Glomerular visceral epithelial cell (primary cell): ENCODE measurements around the gene TSTD2.
A peak's percentile ranks its signal among the peaks of the same experiment; 100 is the strongest.
"Not testable (repeated sequence)": the region's sequence is repeated elsewhere in the genome, so short reads cannot be mapped to it uniquely, and the experiment has no call there.

Experiments
- DNase-seq: peaks from one replicate; pipeline ENCODE4 v3.0.0-alpha.2; 2016; ENCODE audit errors: extremely low spot score

TSTD2 gene

DNA sequence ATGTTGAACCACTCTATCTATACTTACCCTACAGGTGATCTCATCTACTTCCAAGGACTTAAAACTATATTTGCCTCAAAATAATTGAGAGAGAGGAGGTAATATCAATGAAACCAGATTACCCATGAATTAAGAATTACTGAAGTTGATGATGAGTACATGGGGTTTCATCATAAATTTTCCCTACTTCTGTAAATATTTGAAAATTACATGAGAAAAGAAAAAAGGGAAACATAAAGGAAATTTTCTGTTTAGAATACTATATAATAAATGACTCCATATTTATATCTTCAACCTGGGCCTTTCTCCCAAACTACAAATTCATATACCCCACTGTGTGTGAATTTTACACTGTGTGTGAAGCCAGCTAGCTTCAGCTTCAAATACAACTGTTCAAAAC is 2.6 kb downstream of the TSTD2 start:
- no peak for DNase-seq

DNA sequence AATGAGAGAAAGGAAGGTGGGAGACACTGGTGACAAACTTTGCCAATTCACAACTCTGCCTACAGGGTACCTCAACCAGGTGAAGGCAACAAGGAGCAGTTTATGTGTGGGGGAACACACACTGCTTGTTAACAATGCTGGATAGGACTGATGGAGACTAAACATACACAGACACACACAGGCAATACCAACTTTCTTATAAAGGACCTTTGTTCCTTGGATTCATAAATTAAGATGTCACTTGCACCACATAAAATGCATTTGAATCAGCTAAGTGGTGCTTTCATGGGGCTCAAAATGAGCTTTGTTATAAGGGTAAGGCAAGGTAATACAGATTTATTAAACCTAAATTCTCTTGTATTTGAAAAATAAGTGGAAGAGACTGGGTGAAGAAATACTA is 4.0 kb downstream of the TSTD2 start:
- DNase-seq: no peak

DNA sequence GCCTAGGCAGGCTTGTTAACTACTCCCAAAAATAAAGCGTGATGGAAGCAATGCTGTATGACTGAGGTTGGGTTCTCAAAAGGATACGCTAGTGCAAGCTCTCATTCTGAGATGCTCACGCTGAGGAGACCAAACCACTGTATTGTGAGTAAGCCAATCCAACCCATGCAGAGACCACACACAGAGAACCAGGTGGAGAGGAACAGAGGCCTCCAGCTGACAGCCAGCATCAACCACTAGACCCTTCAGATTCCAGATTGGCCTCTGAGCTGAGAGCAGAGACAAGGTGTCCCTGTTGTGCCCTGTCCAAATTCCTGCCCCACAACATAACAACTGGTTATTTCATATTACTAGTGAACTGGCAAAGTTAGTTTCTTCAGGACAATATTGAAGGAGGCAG is 4.5 kb downstream of the TSTD2 start:
- peak; percentile 7 for DNase-seq

DNA sequence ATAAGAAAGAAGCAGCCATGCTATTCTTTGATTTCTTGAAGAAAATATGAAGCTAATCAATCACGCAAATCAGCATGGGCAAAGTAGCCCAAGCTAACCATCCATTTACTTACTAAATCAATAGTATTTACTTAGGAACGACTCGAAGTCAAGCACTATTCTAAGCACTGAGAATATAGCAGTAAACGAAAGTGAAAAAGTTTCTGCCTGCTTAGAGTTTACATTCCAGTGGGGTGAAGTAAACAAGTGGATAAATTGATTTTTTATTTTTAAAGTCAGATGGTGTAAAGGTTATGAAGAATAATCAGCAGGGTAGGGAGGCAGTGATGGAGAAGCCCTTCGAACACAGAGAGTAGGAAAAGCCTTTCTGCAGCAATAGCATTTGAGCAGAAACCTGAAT is 5.5 kb downstream of the TSTD2 start:
- DNase-seq: no peak

DNA sequence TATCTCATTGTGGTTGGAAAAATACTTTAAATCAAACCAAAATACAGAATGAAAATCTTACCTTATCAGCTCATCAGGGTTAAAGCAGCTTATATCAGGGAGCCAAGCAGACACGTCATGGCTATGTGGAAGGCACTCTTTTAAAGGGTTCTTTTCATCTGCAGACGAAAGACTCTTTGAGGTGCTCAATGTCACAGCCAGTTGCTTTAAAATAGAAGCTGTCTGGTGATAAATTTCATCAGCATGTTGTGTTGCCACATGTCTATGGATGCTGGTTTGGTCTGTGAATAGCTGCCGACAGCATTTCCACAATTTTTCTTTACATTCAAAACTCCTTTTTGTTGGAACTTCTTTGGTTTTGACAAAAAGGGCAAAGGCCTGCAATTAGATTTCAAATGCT is 7.5 kb downstream of the TSTD2 start:
- DNase-seq: no peak

DNA sequence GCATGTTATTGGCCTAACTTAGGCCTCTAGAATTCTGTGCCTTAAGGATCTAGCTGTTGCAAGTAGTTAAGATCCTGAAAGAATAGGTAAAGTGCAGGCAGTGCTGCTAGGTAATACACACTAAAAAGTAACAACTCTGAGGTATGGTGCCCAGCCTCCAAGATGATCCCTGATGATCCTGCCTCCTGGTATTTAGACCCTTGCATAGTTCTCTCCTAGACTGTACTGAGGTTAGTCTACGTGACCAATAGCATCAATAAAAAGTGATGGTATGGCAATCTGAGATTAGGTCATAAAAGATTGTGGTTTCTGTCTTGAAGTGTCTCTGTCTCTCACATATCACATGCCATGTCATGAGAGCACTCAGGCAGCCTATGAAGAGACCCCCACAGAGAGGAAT is 9.2 kb downstream of the TSTD2 start:
- DNase-seq: peak; percentile 40

DNA sequence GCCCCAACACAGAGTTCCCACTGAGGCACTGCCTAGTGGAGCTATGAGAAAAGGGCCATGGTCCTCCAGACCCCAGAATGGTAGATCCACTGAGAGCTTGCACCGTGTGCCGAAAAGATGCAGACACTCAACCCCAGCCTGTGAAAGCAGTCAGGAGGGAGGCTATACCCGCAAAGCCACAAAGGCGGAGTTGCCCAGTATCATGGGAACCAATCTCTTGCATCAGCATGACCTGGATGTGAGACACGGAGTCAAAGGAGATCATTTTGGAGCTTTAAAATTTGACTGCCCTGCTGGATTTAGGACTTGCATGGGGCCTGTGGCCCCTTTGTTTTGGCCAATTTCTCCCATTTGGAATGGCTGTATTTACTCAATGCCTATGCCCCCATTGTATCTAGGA is 10.7 kb downstream of the TSTD2 start:
- DNase-seq: not testable (repeated sequence)

DNA sequence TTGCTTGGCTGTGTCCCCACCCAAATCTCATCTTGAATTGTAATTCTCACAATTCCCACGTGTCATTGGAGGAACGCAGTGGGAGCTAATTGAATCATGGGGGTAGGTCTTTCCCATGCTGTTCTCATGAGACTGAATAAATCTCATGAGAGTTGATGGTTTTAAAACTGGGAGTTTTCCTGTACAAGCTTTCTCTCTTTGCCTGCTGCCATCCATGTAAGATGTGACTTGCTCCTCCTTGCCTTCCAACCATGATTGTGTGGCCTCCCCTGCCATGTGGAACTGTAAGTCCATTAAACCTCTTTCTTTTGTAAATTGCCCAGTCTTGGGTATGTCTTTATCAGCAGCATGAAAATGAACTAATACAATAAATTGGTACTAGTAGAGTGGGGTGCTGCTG is 13.1 kb downstream of the TSTD2 start:
- DNase-seq: not testable (repeated sequence)

DNA sequence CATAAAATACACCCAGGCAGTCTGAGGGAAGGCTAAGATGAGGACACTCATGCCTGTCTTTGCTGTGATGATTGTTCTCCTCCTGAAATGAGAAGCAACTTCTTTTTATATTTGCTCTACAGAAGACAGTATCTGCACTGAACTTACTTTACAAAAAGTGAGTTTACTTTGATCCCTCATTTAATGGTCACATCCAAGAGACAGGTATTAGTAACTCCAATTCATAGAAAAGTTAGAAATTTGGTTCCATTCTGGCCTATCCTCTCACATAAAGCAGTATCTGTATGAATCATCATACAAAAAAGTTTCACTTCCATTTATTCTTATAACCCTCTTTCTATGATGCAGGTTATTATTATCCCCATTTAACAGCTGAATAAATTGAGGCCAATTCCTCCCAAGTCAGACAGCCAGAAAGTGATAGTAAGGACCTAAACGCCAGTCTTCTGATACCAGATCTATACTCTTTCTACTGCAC is 15.2 kb downstream of the TSTD2 start:
- DNase-seq: no peak

DNA sequence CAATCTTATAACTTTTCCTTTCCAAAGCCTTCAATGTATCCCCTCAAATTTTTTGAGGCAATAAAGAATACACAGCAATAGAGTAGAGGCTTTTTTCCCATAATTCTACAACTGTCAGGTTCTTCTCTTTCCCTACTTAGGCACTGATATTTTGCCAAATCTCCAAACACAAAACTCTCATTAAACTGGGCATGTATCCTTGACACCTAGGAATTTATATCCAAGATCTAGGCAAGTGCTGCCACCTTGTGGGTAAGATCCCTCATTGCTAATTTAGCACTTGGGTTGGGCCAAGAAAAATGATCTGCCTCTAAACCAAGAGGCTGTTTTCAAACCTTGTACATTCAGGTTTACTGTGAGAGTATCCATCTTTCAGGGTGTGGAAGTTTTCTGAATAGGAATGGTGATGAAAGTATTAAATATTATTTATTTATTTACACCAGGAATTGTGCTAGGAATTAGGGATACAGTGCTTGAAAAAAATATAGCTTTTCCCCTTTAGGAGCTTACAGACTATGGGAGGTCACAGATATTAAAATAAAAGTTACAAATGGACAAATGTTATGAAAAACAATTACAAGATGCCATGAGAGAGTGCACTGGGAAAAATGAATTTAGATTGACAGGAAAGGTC is 17.6 kb downstream of the TSTD2 start:
- DNase-seq: peak; percentile 67

DNA sequence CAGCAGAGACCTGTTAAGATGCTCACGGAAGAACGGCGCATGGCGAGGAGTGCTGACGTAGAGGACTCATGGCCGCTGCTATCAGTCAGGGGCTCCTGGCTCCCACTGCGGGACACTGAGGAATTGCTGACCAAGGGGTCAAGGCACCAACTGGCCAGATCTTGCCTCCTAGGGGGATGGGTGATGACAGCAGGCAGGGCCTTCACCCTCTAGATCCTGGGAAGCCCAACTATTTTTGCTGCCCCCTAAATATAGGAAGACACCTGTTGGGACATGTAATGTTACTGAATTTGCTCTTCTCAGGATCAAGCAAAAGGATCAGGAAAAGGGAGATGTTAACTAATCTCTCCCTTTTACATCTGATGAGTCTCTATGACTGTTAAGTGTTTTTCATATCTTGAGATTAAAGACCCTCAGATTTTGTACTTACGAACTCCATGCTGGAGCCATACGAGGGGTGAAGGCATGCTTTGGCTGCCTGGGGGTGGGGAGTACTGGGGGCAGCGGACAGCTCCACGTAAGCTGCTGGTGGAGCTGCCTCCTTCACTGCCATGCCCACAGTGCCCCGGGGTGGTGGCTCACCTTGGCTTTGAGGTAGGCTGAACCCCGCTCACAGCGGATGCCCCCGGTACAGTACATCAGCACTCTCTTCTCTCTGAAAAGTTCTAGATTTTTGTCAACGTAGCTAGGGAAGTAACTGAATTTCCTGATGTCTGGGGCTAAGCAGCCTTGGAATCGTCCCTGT is 28.1 kb downstream of the TSTD2 start:
- DNase-seq: no peak

DNA sequence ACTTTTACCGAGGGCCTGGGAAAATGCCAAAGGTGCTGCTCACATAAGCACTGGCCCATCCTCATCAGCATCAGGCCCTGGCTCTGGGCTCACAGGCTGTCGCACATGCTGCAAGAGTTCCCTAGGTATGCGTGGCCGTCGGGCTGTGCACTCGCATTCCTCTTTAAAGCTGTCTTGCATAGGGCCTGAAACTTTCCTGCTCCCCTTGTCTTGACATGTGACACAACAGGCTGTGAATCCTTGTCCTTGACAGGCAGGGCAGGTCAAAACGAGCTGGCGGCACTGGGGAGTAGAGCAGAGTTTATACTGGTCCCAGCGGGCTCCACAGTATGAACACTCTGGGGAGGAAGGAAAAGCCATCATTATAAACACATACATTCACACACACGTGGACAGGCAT is 30.7 kb downstream of the TSTD2 start:
- no peak for DNase-seq

DNA sequence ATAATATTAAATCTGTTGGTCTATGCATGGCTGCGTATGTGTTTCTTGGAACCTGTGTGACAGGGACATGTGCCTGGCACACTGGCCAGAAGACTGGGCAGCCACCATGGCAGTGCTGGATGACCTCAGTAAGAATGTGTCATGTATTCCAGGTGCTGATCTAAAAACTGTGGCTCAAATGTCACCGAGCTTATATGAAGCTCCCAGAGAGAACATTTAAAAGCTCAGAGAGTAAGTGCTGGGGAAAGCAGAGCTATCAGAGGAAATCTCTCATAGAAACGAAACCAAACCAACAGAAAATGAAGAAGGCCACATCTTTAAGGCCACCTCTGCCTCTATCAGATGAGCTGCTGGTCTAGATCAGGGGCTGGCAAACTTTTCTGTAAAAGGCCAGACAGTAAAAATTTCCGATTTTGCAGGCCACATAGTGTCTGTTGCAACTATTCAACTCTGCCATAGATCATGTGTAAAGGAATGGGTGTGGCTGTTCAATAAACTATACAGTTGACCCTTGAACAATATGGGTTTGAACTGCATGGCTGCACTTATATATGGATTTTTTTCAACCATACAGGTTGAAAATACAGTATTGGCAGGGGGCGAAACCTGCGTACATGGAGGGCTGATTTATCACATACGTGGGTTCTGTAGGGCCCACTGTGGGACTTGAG is 31.8 kb downstream of the TSTD2 start:
- no peak for DNase-seq

DNA sequence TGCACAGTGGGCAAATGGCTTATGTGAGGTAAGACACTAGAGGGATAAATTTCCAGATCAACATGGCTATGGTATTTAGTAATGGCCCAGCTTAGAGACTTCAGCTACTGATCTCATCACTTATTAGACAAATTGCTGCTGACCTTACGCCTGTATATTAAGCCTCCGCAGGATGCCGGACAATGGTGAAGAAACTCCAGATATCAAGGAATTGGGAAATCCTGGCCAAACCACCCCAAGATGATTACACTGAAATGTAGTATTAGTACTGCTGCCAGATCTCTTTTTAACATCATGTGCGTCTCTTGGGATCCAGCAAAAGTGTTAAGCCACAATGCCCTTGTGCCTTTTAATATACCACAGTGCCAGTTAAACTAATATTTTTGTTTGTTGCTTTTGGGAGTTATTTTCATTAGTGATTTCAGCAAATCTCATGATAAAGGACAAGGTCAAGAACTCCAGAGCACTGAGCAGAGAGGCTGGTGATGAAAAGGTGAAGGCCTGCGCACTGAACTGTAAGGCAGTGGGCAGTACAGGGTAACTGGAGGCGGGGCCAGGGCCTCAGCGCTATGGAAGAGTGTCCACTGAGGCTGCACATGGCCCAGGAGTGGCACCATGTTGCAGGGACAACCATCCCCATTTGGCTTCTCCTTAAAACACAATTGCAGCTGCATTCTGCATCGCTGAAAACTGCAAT is 32.5 kb downstream of the TSTD2 start:
- no peak for DNase-seq

DNA sequence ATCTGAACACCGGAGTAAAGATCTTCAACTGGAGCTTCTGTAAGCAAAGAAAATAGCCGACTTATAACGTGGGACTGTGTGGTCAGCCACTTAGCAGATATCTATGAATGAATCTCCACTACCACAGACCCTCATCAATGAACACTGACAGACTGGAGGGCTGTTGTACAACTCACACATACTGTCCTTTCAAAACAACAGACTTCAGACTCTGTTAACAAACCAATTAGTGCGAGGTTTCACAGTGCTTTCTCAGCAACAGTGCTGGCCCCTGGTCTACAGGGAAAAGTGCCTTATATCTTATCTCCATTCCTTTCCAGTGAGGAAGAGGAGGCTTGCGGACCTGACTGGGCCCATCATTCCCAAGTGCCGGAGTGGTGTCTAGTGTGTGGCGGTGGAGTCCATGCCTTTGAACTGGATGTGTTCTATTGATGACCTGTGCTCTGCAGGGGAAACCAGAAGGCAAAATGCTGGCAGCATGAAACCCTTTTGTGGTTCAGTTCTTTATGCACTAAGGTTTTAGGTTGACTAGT is 33.8 kb downstream of the TSTD2 start:
- no peak for DNase-seq

DNA sequence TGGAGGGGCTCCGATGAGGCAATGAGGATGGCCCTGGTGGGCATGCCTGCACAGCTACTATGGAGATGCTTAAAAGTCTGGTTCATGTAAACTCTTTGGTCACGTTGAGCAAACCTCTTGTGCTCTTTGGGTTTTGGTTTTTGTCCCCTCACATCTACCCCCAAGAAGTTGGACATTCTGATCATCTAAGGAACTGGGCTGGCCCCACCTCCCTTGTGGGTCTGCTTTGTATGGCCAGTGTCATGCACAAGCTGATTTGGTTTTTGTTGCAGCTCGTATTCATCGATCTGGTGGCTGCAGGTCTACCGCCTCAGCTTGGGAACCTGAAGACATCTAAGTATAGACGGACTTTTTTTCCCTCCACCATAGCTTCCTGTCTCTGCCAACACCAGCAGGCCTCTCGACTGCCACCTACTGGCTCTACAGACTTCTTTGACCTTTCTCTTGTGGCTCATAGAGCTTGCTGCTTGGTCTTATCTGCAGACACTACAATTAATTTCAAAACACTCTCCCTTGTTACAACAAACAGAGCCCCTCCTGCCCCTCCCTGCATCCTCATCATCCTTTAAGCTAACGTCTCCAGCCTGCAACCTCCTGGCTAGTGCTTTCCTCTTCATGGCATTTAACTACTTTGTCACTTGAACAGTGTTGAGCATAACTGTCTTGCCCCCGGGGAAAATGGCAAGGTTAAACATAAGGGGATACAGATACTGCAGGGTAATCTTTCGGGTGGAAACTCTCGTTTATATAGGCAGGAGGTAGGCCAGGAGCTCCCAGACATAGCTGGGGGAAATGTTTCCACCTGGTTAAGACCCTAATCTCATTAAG is 34.5 kb downstream of the TSTD2 start:
- peak; percentile 71 for DNase-seq

DNA sequence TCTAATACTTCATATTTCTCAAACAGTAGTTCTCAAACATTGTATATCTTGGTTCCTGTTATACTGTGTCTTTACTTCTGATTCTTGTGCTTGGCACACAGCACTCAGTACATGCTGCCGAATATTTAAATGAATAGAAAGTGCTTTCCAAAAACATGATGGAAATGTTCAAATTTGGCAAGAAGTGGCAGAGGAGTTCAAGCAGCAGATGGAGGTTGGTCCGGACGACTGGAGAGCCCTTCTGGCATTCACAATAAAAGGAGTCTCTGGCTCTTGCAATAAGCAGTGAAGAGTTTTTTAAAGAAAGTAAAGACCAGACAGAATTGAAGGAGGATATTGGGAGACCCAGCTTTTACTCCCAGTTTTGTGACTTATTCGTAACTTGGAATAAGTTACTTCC is 36.3 kb downstream of the TSTD2 start:
- DNase-seq: no peak

DNA sequence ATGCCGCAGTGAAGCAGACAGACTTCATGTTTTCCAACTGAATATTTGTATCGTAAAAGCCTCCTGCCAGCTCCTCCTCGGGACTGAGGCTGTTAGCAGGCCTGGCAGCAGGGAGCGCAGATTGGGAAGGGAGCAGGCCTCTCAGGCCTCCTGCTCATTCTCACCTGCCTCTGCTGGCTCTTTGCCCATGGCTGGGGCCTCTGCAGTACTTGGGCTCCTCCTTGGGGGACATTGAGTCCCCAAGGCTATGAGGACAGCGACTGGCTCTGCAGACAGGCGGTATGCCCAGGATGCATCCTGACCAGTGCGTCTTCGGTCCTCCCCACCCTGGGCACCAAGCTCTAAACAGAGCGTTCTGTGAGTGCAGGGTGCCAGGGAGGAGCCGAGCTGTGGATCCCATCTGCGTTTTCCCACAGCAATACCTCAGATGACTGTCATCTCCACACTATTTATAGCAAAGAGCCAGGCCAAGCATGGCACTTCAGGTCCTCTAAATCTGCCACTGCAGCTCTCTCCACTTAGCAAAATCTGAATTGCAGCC is 38.7 kb downstream of the TSTD2 start:
- DNase-seq: no peak

DNA sequence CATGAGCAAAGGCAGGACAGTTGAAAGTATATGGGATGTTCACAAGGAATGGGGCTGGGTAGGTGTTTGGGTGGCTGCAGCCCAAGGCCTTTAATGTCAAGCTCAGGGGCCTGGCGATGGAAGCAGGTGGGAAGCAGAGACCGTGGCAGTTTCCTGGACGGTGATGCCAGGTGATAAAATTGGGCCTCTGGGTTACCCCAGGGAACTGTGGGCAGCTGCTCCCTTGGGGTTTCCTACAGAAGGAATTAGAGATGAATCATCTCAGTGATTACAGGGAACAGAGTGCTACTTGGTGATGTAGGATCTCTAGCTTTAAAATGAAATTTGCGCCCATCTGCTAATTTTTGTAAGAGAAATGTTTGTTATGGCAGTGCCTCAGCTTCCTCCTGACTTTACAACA is 39.2 kb downstream of the TSTD2 start:
- no peak for DNase-seq

DNA sequence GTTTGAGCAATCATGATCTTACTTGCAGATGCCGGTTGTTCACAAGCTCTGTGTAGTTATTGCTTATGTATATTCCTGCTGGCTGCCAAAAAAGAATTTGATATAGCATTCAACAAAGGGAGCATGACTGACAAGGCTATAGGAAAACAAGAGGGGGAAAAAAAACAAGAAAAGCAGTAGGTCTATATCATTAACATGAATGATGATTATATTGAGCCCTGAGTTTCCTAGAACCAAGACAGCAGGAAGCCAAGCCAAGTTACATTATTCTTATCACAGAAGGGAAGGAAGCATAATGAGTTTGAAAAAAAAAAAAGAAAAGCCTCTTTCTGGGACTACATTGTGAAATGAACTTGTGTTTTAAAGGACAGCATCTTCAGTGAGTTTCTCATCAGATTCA is 41.0 kb downstream of the TSTD2 start:
- no peak for DNase-seq

DNA sequence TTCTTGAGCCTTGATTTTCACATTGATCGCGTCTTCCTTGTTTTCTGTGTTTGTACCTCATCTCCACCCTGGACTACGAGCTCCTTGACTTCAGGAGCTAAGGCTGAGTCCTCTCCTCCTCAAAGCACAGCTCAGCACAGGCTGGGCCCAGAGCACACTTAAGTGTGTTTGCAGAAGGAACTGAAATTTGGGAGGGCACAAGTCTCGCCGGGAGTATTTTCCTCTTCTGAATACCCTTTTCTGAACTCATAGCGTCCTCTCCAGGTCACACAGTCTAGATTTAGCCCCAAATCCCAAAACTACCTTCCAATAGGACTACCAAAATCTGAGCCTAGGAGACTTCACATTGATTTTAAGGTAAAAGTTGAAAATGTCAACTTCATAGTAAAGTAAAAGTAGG is 41.6 kb downstream of the TSTD2 start:
- DNase-seq: no peak
